ENCODE data around the gene GRAMD4.

- TF ChIP-seq, protein P1, sequence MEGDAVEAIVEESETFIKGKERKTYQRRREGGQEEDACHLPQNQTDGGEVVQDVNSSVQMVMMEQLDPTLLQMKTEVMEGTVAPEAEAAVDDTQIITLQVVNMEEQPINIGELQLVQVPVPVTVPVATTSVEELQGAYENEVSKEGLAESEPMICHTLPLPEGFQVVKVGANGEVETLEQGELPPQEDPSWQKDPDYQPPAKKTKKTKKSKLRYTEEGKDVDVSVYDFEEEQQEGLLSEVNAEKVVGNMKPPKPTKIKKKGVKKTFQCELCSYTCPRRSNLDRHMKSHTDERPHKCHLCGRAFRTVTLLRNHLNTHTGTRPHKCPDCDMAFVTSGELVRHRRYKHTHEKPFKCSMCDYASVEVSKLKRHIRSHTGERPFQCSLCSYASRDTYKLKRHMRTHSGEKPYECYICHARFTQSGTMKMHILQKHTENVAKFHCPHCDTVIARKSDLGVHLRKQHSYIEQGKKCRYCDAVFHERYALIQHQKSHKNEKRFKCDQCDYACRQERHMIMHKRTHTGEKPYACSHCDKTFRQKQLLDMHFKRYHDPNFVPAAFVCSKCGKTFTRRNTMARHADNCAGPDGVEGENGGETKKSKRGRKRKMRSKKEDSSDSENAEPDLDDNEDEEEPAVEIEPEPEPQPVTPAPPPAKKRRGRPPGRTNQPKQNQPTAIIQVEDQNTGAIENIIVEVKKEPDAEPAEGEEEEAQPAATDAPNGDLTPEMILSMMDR (IDR thresholded peaks at IDR 0.05; ENCODE audit: low read depth, low read length, poor library complexity, severe bottlenecking) = no peak
- no peak for TF ChIP-seq EZH2phosphoT487 (IDR thresholded peaks at IDR 0.05; ENCODE audit: borderline replicate concordance, low read length)
Measured at GRCh38 chr22:46571642-46572250, 48.4 kb upstream of the GRAMD4 start.
